ENCODE measurements around the gene PTPRN2.
"Not testable (repeated sequence)": the region's sequence is repeated elsewhere in the genome, so short reads cannot be mapped to it uniquely, and the experiment has no call there.

The PTPRN2 gene

DNA sequence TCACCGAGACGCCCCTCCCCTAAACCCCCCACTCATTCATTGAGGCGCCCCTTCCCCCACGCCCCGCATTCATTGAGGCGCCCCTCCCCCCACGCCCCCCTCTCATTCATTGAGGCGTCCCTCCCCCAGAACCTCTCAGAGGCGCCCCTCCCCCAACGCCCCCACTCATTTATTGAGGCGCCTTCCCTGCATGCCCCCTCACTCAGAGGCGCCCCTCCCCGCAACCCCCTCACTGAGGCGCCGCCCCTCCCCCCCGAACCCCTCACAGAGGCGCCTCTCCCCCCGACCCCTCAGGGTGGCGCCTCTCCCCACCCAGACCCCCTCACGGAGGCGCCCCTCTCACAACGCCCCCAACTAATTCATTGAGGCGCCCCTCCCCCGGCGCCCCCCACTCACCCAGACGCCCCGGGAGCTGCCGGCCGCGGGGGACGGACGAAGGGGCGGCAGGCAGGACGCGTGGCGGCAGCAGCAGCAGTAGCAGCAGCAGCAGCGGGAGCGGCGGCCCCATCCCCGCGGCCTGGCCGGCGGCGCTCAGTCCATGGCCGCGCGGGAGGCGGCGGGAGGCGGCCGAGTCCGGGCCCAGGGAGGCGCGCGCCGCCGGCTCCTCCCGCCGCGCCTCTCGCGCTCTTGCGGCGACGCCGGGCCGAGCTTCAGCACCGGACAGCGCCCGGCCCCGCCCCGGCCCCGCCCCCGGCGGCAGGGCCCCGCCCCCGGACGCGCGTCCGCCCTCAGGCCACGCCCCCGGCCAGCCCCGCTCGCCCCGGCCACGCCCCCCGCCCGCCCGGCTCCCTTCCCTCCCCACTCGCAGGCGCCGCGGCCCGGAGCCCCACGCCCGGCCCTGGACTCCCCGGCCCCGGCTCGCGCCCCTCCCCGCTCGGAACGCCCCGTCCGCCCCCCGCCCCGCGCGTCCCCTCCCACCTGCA, at the start of gene PTPRN2:
TSS of gene PTPRN2 (minus strand) at position 662 of the 923 bp plus-strand sequence.
- peak; percentile 27 to 30 for DNase-seq

DNA sequence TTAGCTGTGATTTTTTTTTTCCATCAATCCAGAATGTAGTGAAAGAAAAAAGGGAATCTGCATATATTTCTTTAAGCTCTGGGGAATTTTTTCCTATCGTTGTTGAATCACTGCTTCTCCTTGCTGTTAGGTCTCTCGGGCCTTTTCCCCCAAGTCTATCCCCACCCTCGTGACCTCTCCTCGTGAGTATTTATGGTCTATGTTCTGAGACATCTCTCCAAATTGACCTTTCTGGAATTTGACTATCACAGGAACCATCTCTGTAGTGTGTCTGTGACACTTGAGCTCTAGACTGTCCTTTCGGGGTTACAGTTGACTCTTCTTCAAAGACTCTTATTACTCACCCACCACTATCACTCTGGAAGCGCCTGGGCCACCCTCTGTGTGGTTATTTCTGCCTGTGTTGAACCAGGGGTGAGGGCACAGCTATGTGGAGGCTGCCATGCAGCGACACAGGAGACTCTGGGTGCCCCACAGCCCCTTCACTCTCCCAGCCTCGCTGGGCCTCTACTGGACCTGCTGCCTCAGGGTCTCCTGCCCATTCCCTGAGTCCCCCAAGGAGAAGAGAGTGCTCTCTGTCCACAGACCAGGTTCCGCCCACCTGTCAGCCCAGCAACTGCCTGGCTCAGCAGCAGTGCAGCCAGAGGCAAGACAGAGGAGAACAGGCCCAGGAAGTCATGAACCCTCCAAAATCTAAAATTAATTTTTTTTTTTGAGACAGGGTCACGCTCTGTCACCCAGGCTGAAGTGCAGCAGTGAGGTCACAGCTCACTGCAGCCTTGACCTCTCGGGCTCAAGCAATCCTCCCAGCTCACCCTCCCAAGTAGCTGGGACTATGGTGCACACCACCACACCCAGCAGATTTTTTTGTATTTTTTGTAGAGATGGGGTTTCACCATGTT, 45.7 kb upstream of the PTPRN2 start:
- no peak for DNase-seq

DNA sequence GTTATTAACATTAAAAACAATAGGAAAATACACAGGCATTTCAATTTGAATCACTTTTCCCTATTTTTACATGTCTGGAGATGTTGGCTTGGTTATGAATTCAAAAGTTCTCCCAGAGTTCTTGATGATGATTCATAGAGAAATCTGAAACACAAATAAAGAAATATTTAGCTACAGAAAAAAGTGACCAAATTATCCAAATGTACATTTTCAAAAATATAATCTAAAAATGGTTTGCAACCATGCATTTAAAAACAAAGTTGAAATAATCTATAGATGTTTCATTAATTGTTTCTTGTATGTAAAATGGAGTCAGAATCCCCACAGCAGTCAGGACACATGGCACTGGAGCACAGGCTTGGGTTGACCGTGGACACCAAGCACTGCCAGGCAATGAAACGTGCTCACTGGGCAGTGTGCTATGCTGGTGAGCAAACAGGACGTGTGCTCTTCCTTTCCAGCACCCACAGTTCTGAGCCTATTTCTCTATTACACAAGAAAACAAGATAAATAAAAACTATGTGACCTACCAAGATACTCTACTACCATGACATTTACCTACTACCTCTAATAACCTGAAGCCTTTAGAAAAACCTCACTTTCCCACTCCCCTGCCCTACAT, 44.1 kb upstream of the PTPRN2 start:
- DNase-seq, result no peak

DNA sequence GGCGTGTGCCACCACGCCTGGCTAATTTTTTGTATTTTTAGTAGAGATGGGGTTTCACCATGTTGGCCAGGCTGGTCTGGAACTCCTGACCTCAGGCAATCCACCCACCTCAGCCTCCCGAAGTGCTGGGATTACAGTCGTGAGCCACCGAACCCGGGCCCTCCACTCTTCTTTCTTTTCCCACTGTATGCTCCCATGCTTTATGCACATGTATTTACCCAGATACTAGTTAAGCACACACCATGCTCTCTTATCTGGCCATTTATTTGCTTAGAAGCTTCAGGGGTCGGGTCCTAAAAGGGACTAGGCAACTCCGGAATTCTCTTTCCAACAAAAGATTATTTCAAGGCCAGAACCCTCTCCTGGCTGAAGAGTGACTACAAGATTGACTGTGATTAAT, 38.7 kb upstream of the PTPRN2 start:
- DNase-seq, result not testable (repeated sequence)

DNA sequence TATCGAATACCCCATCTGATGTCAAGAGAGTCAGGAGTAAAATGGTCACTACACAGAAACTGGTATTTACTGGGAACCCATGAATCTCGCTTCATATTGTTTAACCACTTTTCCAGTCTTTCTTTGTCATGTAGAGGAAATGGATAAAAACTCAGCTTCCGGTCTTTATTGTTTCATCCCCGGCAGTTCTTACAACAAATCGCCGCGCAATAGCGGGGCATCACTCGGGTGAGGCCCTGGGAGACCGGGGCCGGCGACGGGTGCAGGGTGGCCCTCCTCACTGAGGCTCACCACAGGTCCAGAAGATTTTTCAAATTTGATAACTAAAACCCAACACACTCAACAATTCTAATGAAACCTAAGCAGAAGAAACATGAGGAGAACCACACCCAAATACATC, 35.6 kb upstream of the PTPRN2 start:
- DNase-seq, result no peak

DNA sequence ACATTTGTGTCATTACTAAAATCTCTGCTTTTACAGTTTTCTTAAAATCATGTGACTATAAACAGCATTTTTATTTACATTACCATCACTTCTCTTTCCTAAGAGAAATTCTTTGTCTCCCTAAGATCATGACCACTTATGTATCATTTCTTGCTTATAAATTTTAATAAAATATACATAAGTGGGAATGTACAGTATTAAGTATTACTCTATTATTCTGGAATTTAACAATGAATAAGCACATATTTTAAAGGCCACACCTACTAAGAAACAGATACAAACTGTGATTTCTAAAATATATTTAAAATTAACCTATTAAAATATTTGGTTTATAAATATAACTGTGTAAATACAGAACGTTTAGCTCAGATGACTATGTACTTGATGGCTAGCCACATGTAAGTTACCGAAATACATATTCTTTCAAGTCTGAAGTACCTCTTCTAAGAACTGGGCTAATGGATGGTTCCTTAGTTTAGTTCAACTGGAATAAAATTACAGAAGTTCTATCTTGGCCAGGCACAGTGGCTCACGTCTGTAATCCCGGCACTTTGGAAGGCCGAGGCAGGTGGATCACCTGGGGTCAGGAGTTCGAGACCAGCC, 33.3 kb upstream of the PTPRN2 start:
- DNase-seq, result no peak

DNA sequence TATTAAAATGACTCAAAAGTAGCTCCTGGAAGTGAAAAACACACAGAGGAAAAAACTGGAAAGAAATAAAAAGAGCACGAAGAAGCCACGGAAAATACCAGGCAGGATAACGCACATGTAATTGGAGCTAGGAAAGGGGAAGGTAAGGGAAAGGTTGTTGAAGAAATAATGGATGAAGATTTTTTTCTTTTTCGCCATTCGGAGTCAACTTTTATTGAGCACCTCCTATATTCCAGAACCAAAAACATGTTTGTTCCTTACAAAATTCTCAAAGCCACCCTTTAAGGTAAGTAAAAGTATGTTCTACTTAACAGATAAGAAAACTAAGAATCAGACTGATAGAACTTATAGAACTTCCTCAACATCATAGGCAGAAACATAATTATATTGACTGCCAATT, 32.8 kb upstream of the PTPRN2 start:
- DNase-seq, result no peak

DNA sequence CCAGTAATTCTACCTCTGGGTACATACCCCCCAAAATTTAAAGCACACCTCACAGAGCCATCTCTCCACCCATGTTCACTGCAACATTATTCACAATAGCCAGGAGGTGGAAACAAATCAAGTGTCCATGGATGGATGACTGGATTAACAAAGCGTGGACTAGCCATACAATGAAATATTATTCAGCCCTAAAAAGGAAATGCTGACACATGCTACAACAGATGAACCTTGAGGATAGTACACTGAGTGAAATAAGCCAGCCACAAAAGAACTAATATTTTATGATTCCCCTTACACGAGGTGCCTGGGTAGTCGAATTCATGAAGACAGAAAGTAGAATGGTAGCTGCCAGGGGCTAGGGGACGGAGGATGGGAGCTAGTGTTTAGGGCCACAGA, 31.1 kb upstream of the PTPRN2 start:
- no peak for DNase-seq

DNA sequence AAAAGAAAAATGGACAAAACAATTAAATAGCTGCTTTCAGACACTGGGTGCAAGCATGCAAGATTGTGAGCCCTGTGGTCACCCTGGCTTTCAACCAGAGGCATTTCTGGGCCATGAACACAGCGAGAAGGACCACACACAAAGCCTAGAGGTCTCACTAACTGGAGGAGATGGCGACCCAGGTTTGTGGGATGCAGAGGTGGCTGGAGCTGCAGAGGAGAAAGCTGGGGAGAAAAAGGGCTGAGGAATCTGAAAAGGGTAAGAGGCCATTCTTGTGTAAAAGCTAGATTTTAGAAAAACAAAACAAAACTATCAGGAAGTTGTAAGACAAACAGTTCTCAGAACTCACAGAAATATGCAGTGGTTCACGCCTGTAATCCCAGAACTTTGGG, 30.1 kb upstream of the PTPRN2 start:
- no peak for DNase-seq

DNA sequence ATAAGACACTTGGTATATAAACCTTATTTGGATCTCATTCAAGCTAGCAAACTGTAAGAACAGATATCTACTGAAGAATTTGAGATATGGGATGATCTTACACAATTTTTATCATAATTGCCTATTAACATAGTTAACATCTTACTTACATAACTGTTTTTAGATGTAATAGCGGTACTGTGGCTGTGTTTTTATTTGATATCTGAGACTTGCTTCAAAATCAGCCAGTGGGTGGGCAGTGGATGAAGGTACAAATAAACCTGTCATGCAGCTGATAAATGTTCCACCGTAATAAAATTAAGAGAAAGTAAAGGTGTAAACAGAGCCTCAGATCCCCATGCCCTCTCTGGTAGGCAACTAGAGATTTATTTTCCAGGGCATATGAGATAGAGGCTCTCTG, 28.4 kb upstream of the PTPRN2 start:
- DNase-seq, result no peak

DNA sequence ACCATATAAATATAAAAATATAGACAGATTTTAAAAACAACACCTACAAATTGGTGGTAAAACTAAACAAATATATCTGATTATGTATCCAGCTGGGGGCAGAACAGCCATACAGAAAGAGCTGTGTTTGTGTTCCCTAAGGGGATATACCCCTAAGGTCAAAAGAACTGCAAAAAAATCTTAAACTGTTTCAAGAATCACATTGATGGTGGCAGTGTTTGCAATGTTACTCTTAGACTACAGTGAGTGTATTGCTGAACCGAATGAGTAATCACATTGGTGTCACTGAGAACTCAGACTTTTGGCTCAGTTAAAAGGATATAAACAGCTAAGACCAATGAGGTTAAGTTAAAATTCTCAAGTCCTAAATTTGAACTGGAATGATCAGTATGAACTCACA, 27.1 kb upstream of the PTPRN2 start:
- no peak for DNase-seq

DNA sequence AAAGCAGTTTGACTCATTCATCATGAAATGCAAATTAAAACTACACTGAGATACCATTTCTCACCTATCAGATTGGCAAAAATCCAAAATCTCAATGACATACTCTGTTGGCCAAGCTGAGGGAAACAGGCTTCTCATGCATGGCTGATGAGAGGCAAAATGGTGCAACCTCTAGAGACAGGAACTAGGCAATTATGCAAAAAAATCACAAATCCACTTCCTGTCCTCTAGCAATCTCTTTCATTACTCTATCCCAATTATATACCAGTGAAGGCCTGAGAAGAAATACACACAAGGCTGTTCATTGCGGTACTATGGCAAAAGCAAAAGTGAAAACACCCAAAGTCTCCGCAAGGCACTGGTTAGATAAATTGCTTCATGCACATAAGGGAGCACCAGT, 25.9 kb upstream of the PTPRN2 start:
- no peak for DNase-seq

DNA sequence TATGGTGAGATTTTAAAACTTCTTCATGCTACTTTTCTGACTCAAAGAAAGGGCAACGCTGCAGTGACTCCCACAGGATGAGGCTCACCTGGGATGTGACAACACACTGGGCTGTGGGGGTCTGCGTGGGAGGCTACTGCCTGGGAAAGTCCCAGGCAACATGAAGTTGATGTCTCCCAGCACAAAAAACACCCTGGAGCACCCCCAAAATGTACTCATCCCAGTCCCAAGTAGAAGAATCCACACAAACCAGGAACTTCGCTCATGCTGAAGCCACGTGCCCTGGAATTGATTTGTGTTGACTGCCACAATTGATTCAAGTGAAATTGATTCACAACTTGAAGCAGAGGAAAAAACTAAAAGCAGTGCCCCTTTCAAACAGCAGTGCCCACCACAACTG, 24.9 kb upstream of the PTPRN2 start:
- DNase-seq, result no peak

DNA sequence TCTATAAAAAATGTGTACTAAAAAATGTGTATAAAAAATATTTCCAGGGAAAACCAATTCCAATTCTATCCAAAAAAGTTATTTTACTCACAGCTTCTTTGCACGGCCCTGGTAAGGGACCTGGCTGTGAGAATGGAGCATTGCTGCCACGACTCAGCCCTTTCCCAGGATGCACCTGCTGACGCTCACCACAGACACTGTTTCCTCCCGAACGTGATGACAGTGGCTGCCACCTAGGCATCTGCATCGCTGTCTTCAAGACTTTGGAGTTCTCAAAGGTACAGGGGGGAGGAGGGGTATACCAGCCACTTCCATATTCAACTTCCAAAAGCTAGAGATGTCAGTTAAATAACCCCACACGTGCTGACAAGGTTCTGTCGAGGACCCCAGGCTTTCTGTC, 23.9 kb upstream of the PTPRN2 start:
- no peak for DNase-seq

DNA sequence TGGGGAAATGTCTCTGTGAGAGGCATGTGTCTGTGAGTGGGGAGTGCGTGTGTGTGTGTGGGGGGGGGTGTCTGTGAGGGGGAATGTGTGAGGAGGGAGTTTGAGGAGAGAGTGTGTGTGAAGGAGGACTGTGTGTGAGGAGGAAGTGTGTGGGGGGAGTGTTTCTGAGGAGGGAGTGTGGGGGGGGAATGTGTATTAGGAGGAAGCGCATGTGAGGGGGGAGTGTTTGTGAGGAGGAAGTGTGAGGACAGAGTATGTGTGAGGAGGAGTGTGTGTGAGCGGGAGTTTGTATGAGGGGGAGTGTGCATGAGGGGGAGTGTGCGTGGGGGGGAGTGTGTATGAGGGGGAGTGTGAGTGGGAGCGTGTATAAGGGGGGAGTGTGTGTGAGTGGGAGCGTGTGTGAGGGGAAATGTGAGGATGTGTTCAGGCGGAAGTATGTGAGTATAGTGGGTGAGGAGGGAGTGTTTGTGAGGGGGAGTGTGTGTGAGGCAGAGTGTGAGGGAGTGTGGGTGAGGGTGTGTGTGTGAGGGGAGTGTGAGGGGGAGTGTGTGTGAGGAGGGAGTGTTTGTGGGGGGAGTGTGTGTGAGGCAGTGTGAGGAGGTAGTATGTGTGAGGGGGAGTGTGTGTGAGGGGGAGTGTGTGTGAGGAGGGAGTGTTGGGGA, 21.8 kb upstream of the PTPRN2 start:
- no peak for DNase-seq

DNA sequence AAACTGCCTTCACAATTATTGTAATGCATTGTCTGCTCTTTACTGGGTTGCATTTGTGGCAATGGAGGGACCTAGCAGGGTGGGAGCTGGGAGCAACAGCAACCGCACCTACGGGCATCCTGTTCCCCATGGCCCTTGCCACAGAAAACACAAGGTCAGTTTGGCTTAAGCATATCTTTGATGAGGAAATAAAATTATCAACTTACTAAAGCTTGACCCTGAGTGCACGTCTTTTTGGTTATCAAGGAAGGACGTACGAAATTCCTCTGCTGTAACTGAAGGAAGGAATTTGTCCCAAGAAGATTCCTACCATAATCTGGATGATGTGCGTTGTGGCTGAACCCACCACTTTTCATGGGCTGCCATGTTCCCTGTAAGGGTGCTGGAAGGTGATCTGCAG, 19.9 kb upstream of the PTPRN2 start:
- DNase-seq, result no peak

DNA sequence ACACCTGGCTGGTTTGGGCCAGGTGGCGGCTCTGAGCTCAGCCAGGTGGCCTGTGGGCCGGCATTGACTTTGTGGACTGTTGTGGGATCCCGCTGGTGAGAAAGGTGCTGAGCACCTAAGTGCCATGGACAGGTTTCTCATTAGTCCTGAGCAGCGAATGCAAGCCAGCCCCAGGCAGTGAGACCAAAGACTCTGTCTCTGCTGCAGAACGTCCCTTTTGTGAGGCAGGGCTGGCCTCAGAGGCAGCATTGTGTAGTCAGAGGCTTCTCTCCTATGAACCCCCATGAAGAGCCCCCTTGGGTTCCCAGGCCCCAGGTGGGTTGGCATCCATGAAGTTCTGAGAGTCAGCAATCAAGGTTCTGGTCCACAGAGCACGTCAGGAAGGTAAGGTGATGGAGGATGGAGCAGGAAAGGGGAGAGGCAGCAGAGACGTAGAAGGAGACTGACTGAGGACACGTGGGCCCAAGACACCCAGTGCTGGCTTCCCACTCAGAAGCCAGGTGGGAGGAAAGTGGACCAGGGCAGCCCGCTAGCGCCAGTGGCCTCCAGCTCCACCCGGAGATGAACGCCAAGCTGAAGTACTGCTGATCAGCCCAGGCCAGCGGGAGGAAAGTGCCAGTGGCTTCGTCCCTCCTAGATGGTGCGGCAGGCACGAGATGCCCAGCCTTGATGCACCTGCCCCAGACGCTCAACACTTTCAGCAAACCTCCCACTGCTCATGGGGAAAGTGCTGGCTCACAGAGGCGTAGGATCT, 19.2 kb upstream of the PTPRN2 start:
- no peak for DNase-seq

DNA sequence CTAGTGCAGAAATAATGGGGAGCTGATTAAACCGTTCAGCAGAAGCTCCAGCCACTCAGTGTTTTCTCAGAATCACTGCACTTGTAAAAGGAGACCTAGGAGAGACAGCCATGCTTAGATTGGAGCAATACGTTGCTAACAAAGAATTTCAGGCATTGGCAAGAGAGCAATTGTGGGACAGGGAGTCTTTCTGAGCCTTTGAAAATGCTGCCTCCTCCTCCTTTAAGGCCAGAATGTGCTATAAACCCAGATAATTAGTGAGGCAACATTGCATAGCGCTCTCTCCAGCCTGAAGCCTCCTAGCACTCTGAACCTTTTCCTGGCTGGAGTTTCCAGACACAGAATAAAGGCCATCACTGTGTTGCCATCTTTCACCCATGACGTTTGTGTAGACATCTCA, 18.5 kb upstream of the PTPRN2 start:
- DNase-seq, result no peak

DNA sequence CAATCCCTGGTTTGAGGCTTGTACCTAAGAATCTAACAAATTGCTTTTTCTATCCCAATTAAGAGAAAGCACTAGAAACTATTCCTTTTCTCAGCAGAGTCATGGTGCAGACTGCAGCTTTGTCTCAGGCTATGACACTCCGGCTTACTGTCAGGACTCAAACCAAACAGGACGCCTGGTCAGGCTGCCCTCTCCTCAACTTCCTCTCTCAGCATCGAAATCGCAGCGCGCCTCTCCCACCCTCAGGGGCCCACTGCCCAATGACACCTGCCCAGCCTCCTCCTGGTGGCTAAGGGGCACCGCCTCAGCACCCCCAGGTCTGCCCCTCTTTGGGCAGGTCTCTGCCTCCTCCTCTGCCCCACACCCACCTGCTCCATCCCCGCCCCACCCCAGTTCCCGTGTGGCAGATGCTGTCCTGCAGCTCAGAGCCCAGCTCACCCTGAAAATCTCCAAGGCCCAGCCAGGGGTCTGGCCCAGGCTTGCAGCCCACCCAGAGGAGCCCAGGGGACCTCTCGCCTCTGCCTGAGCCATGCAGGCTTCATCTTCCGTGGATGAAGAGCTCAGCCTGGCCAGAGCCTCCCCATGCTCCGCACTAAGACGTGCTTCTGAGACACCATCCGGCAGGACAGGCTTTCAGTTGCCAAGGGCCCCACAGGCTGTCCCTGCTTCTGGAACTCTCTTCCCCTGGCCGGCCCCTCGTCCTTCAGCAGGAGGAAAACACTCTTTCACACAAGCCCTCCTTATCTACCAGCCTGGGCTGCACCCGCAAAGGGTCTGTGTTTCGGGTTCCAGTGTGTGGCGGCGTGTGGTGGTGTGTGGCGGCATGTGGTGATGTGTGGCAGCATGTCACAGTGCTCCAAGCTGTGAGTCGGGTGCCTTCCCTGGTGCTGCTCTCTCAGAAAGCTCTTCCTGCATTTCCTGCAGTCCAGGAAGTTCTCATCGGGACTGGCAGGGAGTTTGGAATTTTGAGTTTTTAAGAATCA, 16.4 kb upstream of the PTPRN2 start:
- DNase-seq, result no peak
